ENCODE results near the gene SLC23A2. TPM values are rescaled to one million over a fixed set of nuclear protein-coding genes. Genes with fewer than 3 reads are reported as not detected.

Gene SLC23A2
- total RNA-seq, 2 experiments from 2014 or later, result 14.3 to 25.7 TPM

DNA sequence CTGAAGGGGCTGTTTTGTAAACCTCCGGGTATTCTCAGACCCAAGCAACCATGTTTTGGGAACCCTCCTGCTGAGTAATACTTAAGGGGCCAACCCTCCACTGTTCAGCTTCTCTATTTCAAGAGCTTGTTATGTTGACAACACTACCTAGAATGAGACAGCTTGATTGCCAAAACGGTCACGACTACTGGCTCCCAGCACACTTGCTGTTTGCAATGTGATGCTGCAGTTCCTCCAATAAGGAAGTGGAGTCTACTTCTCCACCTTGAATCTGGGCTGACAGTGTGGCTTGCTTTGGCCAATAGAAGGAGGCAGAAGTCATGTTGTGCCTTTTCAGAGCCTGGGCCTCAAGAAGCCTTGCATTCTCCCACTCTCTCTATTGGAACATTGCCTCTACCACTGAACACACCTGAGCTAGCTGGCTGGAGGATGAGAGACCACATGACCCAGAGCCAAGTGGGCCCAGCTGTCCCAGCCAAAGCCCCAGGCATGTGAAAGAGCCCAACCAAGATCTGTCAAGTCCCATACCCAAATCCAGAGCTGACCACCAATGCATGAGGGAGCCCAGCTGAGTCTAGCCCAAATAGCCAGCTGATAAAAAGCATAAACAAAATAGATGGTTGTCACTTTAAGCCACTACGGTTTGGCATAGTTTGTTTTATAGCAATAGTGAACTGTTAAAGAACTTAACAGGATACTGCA is 171.6 kb downstream of the SLC23A2 start:
- Histone ChIP-seq H3K4me3 (ENCODE audit: low read depth, low read length, poor library complexity, severe bottlenecking) (no peak overlapping the region), H2AFZ (ENCODE audit: low read length) (no peak overlapping the region; the same call in 1 of the 2 replicates), H3K9me3 (ENCODE audit: low read length) (no peaks in the 10 kb centered on the region), H3K4me2 (ENCODE audit: low read length) (no peak overlapping the region), H3K4me1 (ENCODE audit: insufficient read depth, low read length, poor library complexity, severe bottlenecking) (no peaks in the 10 kb centered on the region), H4K20me1 (ENCODE audit: insufficient read depth, low read length) (no peaks in the 10 kb centered on the region), H3K9me2 (ENCODE audit: insufficient read depth, low read length) (no peaks in the 10 kb centered on the region), H3K36me3 (ENCODE audit: insufficient read depth, low read length) (no peaks in the 10 kb centered on the region), H3K27ac (ENCODE audit: low read depth, low read length, poor library complexity, severe bottlenecking) (no peak overlapping the region), H3K79me2 (ENCODE audit: insufficient read depth, low read depth, low read length) (no peaks in the 10 kb centered on the region)
- TF ChIP-seq, protein P1, sequence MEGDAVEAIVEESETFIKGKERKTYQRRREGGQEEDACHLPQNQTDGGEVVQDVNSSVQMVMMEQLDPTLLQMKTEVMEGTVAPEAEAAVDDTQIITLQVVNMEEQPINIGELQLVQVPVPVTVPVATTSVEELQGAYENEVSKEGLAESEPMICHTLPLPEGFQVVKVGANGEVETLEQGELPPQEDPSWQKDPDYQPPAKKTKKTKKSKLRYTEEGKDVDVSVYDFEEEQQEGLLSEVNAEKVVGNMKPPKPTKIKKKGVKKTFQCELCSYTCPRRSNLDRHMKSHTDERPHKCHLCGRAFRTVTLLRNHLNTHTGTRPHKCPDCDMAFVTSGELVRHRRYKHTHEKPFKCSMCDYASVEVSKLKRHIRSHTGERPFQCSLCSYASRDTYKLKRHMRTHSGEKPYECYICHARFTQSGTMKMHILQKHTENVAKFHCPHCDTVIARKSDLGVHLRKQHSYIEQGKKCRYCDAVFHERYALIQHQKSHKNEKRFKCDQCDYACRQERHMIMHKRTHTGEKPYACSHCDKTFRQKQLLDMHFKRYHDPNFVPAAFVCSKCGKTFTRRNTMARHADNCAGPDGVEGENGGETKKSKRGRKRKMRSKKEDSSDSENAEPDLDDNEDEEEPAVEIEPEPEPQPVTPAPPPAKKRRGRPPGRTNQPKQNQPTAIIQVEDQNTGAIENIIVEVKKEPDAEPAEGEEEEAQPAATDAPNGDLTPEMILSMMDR (conservative IDR thresholded peaks at IDR 0.05; ENCODE audit: low read length), result no peak
- no peak for TF ChIP-seq EZH2phosphoT487 (IDR thresholded peaks at IDR 0.05; ENCODE audit: borderline replicate concordance, low read depth, low read length)
- ChIA-PET CTCF (ENCODE audit: unreplicated experiment) (no interaction called here), POLR2A (interaction anchor here (0.6 to 0.7 kb wide), 2 partner anchors 14 to 300 kb away, joined by 4 read pairs; no protein-coding TSS in a partner anchor)
- DNase-seq (ENCODE audit: low spot score), result no peak
- intact Hi-C loops (cut with micrococcal nuclease; ENCODE audit: unreplicated experiment), result no loop called here
- no TSS peak for BruUV-seq (replicated peaks)

DNA sequence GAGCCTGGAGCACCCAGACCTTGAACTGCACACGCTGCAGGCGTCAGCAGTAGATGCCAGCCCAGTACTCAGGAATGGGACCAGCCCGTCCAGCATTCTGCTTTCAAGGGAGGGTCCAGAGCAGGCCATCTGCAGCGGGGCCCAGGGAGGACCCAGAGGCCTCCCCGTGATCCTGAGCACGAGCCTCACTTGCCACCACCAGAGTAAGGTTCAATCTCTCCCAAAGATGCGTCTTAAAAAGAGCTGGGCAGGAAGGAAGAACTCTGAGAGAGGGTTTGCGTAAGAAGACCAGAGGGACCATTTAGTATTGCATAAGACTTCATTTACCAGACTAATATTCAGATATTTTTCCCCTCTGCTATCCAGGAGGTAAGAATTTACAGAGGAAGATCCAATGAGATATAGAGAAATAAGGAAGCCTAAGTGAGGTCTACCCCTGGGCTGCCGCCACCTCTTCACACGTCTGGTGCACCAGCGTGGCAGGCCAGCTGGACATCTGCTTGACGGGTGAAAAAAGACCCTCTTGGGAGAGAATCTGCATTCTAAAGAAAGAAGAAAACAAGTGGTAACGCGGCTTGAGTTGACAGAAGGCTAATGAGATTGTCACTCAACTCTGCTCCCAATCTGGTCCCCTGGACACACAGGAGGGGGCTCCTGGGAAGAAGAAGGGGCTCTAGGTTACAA is 172.3 kb downstream of the SLC23A2 start:
- no peak overlapping the region; the same call in 1 of the 2 replicates for H2AFZ ChIP-seq (ENCODE audit: low read length)
- ChIA-PET POLR2A (interaction anchor here (0.7 kb wide), 1 partner anchor 13 kb away, joined by 4 read pairs; no protein-coding TSS in a partner anchor), CTCF (ENCODE audit: unreplicated experiment) (no interaction called here)
- no peaks in the 10 kb centered on the region for H3K9me3 ChIP-seq (ENCODE audit: low read length)
- no peak overlapping the region for H3K27ac ChIP-seq (ENCODE audit: low read depth, low read length, poor library complexity, severe bottlenecking)
- H3K79me2 ChIP-seq (ENCODE audit: insufficient read depth, low read depth, low read length), result no peaks in the 10 kb centered on the region
- no peak overlapping the region for H3K4me3 ChIP-seq (ENCODE audit: low read depth, low read length, poor library complexity, severe bottlenecking)
- DNase-seq (ENCODE audit: low spot score), result no peak
- no TSS peak for BruUV-seq (replicated peaks)
- intact Hi-C loops (cut with micrococcal nuclease; ENCODE audit: unreplicated experiment), result no loop called here
- TF ChIP-seq, protein P1 (conservative IDR thresholded peaks at IDR 0.05; ENCODE audit: low read length), result no peak
- no peak for TF ChIP-seq EZH2phosphoT487 (IDR thresholded peaks at IDR 0.05; ENCODE audit: borderline replicate concordance, low read depth, low read length)
- H3K4me1 ChIP-seq (ENCODE audit: insufficient read depth, low read length, poor library complexity, severe bottlenecking), result peaks cover 6% of the 10 kb centered on the region
- H4K20me1 ChIP-seq (ENCODE audit: insufficient read depth, low read length), result no peaks in the 10 kb centered on the region
- H3K4me2 ChIP-seq (ENCODE audit: low read length), result no peak overlapping the region
- no peaks in the 10 kb centered on the region for H3K36me3 ChIP-seq (ENCODE audit: insufficient read depth, low read length)
- no peaks in the 10 kb centered on the region for H3K9me2 ChIP-seq (ENCODE audit: insufficient read depth, low read length)
